DMS53 (cell line): ENCODE measurements around the gene GUCA2A.
"Not testable (repeated sequence)": the region's sequence is repeated elsewhere in the genome, so short reads cannot be mapped to it uniquely, and the experiment has no call there.

Source experiments
- DNase-seq: peaks from one replicate; lab custom pipeline; 2025; lab: John Stamatoyannopoulos, UW

The GUCA2A gene

GRCh38 chr1:42164551-42165420, at the start of gene GUCA2A:
TSS of gene GUCA2A (minus strand) at chr1:42164745. CDS start at chr1:42164712, 33 bp downstream.
- no peak for DNase-seq

GRCh38 chr1:42211224-42211623, 46.7 kb upstream of the GUCA2A start:
- no peak for DNase-seq

DNA sequence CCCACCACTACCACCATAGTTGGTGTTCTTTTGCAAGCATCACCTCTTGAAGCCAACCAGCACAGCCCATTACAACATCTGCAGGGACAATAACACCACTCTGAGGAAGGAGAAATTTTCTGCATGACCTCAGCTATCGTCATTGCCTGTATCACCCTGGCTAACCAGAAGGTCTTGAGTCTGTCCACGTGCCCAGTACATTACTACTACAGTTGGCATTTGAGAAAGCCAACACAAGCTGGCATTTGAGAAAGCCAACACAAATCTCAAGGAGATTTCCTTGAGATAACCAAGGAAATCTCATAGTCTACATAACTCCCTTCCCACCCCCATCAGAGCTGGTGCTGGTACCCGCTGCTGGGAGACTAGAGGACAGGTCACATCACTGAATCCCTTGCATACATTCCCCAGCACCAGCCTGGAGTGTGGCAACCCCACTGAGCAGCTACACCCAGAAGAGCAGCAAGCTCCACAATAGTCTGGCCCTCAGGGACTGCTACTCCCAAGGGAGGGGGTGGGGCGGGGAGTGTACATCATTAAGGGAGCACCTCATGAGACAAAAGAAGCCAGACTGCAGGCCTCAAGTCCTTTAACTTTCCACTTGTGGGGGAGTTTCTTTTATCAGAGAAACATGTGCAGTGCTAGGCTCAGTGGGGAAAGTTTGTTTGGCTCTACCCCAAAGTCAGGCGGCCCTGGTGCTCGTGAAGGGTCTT, 46.0 kb upstream of the GUCA2A start:
- DNase-seq, result no peak

DNA sequence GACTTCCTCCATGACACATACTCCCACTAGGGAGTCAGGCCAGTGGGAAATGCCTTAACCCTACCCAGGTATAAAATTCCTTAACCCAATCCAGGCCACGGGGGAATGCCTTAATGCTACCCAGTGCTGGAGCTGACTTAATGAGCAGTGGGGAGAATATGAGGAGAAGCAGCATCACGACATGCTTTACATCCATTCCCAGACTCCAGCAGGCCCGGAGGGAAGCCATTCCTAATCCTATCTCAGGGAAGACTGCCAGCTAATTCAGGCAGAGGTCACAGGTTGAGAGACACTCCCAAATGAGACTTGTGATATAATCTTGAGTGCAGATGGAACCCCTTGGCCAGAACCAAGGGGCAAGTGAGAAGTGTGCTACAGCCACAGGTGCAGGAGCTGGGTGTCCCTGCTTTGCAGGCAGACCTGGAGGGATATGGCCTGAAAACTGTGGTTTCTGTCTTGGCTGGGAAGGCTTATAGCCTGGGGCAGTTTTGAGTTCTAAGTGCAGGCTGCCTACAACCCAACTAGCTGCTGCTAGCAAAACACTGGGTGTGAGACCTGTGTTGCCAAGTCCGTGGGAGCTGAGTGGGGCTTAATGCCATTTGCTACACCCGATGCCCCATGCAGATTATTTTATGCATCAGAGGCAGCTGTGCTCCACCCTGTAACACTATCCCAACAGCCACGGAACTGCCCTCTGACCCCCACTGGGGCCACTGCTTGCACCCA, 45.1 kb upstream of the GUCA2A start:
- DNase-seq, result no peak

DNA sequence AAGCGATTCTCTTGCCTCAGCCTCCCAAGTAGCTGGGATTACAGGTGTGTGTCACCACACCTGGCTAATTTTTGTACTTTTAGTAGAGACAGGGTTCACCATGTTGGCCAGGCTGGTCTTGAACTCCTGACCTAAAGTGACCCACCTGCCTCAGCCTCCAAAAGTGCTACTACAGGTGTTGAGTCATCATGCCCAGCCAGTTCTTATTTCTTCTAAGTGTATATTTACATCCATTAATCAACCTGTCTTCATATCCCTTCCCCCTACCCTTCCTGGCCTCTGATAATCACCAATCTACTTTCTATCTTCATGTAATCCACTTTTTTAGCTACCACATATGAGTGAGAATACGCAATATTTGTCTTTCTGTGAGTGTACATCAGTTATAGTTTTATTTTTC, 42.4 kb upstream of the GUCA2A start:
- not testable (repeated sequence) for DNase-seq

GRCh38 chr1:42206164-42206563, 41.6 kb upstream of the GUCA2A start:
- peak; percentile 10 for DNase-seq

DNA sequence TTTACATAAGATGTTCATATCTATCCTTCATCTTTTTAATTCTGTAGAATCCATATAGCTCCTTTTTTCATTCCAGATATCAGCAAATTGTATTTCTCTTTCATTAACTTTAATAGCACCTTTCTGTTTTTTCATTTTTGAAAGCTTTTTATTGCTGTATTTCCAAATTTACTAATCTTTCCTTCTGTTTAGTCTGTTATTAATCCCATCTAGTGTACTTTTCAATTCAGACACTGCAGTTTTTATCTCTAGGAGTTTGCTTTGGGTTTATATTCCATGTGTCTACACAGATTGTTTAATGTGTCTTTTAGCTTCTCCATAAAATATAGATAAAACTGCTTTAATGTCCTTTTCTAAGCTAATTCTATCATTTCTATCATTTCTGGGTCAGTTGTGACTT, 37.4 kb upstream of the GUCA2A start:
- DNase-seq, result no peak

DNA sequence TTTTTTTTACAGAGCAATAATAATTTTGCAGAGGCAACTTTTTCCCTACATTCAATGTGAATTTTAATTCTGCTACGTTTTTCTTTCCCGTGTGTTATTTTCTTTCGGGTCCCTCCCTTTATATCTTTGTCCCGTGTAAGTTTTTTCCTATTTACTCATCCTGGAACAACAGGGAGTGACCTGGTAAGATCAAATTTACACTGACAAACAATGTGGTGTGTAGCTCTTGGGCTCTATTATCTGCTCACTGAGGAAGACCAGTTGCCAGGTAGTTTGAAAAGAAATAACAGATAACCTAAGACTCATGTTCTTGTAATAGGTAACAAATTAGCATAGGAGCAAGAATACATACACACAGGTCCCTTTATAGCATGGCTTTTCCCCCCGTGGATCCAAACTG, 33.7 kb upstream of the GUCA2A start:
- DNase-seq, result no peak

DNA sequence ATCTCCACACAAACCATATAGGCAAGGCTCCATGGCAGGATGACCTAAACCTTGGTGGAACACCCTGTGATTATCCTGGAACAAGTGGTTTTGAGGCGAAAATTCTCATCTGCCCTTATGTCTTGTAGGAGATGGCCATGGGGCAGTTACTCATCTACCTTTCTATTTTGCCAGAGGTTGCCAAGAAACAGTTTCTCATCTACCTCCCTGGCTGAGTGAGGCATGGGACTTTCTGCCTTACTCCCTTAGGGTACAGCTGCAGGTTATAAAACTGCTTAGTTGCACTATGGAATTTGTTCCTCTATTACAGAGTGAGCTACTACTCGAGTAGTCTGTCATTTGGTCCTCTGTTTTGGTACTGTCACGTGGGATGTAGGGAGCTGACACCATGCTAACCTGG, 31.3 kb upstream of the GUCA2A start:
- no peak for DNase-seq

GRCh38 chr1:42192106-42192505, 27.6 kb upstream of the GUCA2A start:
- DNase-seq, result no peak

DNA sequence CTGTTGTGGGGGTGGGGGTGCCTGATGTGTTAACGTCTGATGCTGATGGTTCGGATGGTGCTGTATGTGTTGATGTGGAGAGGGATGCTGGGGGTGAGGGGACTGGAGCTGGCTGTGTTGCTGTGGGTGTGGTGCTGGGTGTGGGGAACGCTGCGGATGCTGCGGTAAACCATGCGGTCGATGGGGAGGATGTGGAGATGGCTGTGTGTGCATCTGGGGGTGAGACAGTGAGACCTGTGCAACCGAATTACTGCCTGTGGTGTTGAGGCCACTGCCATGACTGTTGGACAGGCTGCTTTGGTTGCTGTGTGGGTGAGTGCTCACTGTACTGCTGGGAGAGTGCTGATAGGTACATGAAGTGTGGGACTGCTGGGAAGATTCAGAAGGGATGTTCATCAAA, 26.8 kb upstream of the GUCA2A start:
- DNase-seq, result no peak

DNA sequence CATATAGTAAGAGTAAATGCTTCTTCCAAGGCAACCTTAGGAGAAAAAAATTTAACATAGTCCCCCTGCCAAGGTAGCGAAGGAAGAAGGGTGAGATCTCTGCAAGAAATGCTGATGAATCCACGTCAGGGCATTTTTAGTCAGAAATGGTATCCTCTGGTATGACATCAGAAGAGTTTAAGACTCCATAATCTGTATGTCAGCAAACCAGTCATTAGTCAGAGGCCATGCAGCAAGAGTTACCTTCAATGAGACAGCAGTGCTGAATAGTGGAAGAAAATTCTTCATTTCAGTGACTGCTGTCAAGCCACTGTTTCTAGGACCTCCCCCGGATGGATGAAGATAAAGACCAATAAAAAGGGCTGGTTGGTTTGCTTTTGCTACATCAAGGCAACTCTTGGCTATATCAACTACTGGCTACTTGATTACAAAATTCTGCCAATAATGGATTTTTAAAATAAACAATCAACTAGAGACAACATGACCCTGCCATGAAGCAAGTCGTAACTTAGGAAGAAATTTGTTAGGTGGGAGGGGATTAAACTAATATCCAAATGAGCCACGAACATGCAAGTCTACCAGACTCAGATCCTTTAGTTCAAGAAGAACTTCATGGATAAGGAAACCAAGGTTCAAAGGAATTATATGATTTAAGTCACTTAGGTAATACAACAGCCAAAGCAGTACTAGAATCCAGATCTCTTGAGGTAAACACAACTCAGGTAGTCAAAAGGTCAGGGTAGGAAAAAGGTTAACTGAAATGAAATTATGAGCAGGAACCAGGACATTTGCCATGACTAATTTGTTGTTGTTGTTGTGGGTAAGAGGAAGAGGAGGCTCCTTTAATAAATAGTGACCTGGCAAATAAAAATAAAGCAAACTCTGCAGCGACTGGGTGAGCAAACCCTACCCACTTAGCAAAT, 25.6 kb upstream of the GUCA2A start:
- no peak for DNase-seq

GRCh38 chr1:42186152-42186551, 21.6 kb upstream of the GUCA2A start:
- DNase-seq, result peak; percentile 45

GRCh38 chr1:42184616-42185015, 20.1 kb upstream of the GUCA2A start:
- DNase-seq, result peak; percentile 14

- no peak for DNase-seq
Measured at GRCh38 chr1:42183957-42184268, 19.4 kb upstream of the GUCA2A start.

- DNase-seq, result no peak
Measured at GRCh38 chr1:42183210-42183956, 18.8 kb upstream of the GUCA2A start.

- DNase-seq, result no peak
Measured at GRCh38 chr1:42181687-42182086, 17.1 kb upstream of the GUCA2A start.

DNA sequence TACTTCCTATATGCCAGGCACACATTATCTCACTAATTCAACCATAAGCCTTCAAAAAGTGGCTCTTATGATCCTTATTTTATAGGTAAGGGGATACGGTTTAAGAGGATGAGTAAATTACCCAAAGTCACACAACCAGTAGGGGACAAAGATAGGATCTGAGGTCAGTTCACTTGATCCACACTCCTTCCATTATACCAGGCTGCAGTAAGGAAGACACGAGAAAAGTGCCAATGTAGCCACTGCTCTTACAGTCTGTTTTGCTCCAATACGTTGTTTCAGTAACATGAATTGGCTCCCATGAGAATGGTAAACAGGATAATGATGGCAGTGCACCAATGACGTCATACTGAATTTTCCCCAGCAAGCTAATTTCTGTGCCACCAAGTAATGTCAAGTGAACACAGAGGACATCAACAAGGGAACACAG, 15.4 kb upstream of the GUCA2A start:
- DNase-seq, result peak; percentile 17

GRCh38 chr1:42179275-42179674, 14.7 kb upstream of the GUCA2A start:
- no peak for DNase-seq

DNA sequence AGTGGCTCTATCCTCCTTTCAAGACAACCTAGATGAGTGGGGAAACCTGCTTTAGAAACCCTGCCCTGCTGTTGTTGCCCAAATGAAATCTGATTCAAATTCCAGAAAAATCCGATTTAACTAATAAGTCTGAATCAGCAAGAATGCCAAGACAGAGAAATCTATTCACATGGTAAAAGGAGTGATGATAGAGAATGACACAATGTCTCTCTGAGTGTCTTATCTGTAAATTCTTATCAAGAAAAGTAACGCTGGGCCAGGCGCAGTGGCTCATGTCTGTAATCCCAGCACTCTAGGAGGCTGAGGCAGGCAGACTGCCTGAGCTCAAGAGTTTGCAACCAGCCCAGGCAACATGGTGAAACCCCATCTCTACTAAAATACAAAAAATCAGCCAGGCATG, 13.7 kb upstream of the GUCA2A start:
- DNase-seq, result no peak

GRCh38 chr1:42177541-42177981, 13.0 kb upstream of the GUCA2A start:
- DNase-seq, result peak; percentile 44
